Muscle of back (tissue), 11 donors: ENCODE measurements around the gene CYB561. TPM values are rescaled to one million over a fixed set of nuclear protein-coding genes. Genes with fewer than 3 reads are reported as not detected.
A peak's percentile ranks its signal among the peaks of the same experiment; 100 is the strongest.
"Not testable (repeated sequence)": the region's sequence is repeated elsewhere in the genome, so short reads cannot be mapped to it uniquely, and the experiment has no call there.

ENCODE experiments used
- DNase-seq, 3 donors: peaks; one replicate each; pipeline versions ENCODE4 v3.0.0 to v3.0.0-alpha.2; 2013
- polyA plus RNA-seq, 10 donors: library from polyadenylated mRNA; unstranded; fragments of 120-200 nt; gene quantifications; one replicate each; pipeline ENCODE4 v1.2.1, GENCODE V29; 2013; ENCODE audit not compliant: insufficient read length in 10 of 10

The CYB561 gene
- polyA plus RNA-seq, 10 donors = 3.4 to 9.9 (median 4.9) TPM

GRCh38 chr17:63479495-63480184, 33.5 kb upstream of the CYB561 start:
- no peak for DNase-seq

- peak; percentile 49 to 79 (median 74) for DNase-seq
Observed at GRCh38 chr17:63478814-63479494, 32.8 kb upstream of the CYB561 start.

GRCh38 chr17:63477480-63478440, 31.7 kb upstream of the CYB561 start:
- peak in 1 of 3 donors; percentile 41 for DNase-seq

- peak in 2 of 3 donors; percentile 43 to 65 for DNase-seq
Observed at GRCh38 chr17:63476854-63477479, 30.9 kb upstream of the CYB561 start, which contains the start of gene ACE. Gene ACE (plus strand): TSS chr17:63477061. CDS start chr17:63477095, 34 bp downstream.

- peak in 2 of 3 donors; percentile 20 to 55 for DNase-seq
Observed at GRCh38 chr17:63476459-63476853, 30.4 kb upstream of the CYB561 start.

GRCh38 chr17:63475491-63476412, 29.6 kb upstream of the CYB561 start:
- no peak for DNase-seq

- DNase-seq = no peak
Observed at GRCh38 chr17:63474586-63475460, 28.7 kb upstream of the CYB561 start.

- DNase-seq = no peak
Observed at GRCh38 chr17:63474174-63474573, 28.1 kb upstream of the CYB561 start.

- not testable (repeated sequence) for DNase-seq
Observed at GRCh38 chr17:63468099-63468498, 22.0 kb upstream of the CYB561 start.

GRCh38 chr17:63464691-63465236, 18.7 kb upstream of the CYB561 start:
- DNase-seq = no peak

- no peak for DNase-seq
Observed at GRCh38 chr17:63463771-63464170, 17.7 kb upstream of the CYB561 start.

GRCh38 chr17:63460018-63460417, 13.9 kb upstream of the CYB561 start:
- no peak for DNase-seq

GRCh38 chr17:63458478-63458877, 12.4 kb upstream of the CYB561 start:
- no peak for DNase-seq

- DNase-seq = no peak
Observed at GRCh38 chr17:63455417-63455816, 9.3 kb upstream of the CYB561 start.

GRCh38 chr17:63454915-63455314, 8.8 kb upstream of the CYB561 start:
- no peak for DNase-seq

GRCh38 chr17:63454357-63454756, 8.3 kb upstream of the CYB561 start:
- DNase-seq = not testable (repeated sequence)

GRCh38 chr17:63452962-63453551, 7.0 kb upstream of the CYB561 start:
- DNase-seq = no peak
